ENCODE measurements around the gene PIK3R3. TPM values are rescaled to one million over a fixed set of nuclear protein-coding genes. Genes with fewer than 3 reads are reported as not detected.

Gene PIK3R3
- total RNA-seq, 1 donor from 2014 or later = 38.1 TPM

DNA sequence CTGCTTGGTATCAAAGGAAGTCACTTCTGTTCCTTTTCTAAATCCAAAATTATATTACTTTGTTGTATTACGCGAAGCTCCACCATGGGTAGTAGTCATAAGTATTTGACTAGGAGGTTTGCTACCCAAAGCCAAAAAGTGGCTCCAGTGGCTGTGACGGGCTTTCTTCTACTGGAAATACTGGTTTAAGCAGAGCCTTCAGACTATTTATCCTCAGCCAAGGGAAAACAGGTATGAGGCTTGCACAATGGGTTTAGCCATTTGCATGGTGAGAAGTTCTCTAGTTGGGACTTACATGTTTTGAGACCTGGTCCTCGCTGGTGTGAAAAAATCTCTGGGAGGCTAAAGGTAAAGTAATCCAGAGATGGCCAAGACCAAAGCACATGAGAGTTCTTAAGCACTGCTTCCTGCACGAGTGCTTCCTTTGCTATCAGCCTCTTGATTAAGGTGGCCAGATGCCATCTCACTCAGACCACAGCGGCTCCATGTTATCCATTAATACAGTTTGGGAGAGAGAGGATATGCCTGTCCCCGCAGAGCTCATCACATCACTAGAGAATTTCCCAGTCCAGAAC, 121.2 kb downstream of the PIK3R3 start:
- no peaks in the 10 kb centered on the region for H3K9me3 Mint-ChIP-seq (ENCODE audit: unreplicated experiment)
- no peak overlapping the region for H3K4me3 Mint-ChIP-seq (ENCODE audit: unreplicated experiment)
- H3K4me1 Mint-ChIP-seq (ENCODE audit: unreplicated experiment) = peaks cover 3% of the 10 kb centered on the region
- H3K27me3 Mint-ChIP-seq (ENCODE audit: unreplicated experiment) = no peaks in the 10 kb centered on the region
- peaks cover 24% of the 10 kb centered on the region for H3K36me3 Mint-ChIP-seq (ENCODE audit: low read depth, unreplicated experiment)
- H3K27ac Mint-ChIP-seq (ENCODE audit: unreplicated experiment) = no peak overlapping the region
- no peak for DNase-seq (ENCODE audit: low spot score)
- TF ChIP-seq, protein P1, sequence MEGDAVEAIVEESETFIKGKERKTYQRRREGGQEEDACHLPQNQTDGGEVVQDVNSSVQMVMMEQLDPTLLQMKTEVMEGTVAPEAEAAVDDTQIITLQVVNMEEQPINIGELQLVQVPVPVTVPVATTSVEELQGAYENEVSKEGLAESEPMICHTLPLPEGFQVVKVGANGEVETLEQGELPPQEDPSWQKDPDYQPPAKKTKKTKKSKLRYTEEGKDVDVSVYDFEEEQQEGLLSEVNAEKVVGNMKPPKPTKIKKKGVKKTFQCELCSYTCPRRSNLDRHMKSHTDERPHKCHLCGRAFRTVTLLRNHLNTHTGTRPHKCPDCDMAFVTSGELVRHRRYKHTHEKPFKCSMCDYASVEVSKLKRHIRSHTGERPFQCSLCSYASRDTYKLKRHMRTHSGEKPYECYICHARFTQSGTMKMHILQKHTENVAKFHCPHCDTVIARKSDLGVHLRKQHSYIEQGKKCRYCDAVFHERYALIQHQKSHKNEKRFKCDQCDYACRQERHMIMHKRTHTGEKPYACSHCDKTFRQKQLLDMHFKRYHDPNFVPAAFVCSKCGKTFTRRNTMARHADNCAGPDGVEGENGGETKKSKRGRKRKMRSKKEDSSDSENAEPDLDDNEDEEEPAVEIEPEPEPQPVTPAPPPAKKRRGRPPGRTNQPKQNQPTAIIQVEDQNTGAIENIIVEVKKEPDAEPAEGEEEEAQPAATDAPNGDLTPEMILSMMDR (IDR thresholded peaks at IDR 0.05; ENCODE audit: unreplicated experiment) = no peak

DNA sequence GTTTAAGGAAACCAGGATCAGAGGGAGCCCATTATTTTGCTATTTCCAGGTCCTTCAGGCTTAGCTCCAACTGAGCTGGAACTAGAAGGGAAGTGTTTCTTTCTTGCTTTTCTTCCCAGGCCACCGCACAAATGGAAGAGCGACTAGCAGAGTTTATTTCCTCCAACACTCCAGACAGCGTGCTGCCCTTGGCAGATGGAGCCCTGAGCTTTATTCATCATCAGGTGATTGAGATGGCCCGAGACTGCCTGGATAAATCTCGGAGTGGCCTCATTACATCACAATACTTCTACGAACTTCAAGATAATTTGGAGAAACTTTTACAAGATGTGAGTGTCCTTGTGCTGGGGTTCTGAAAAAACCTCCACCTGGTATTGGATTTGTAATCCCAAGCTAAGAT, 121.8 kb downstream of the PIK3R3 start:
- no peaks in the 10 kb centered on the region for H3K27me3 Mint-ChIP-seq (ENCODE audit: unreplicated experiment)
- no peak overlapping the region for H3K27ac Mint-ChIP-seq (ENCODE audit: unreplicated experiment)
- peaks cover 24% of the 10 kb centered on the region for H3K36me3 Mint-ChIP-seq (ENCODE audit: low read depth, unreplicated experiment)
- H3K4me1 Mint-ChIP-seq (ENCODE audit: unreplicated experiment) = peaks cover 3% of the 10 kb centered on the region
- no peak overlapping the region for H3K4me3 Mint-ChIP-seq (ENCODE audit: unreplicated experiment)
- no peaks in the 10 kb centered on the region for H3K9me3 Mint-ChIP-seq (ENCODE audit: unreplicated experiment)
- TF ChIP-seq, protein P1 (IDR thresholded peaks at IDR 0.05; ENCODE audit: unreplicated experiment) = no peak
- no peak for DNase-seq (ENCODE audit: low spot score)

DNA sequence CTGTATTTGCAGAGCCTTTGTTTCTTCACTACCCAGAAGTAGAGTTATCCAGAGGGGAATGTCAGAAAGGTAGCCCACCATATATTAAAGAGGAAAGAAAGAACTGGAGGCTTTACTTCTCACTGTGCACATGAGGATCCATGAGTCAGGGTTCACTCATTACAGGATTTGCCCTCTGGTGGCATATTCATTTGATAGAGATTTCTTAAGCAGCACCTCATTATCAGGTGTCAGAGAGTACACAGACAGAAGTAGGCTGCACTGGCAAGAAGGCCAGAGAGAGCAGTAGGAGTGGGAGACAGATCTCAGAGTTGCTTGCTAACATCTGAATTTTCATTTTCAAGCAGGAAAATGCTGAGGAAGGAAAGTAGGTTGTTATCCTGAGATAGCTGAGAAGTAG, 123.8 kb downstream of the PIK3R3 start:
- no peak overlapping the region for H3K27ac Mint-ChIP-seq (ENCODE audit: unreplicated experiment)
- peaks cover 3% of the 10 kb centered on the region for H3K4me1 Mint-ChIP-seq (ENCODE audit: unreplicated experiment)
- TF ChIP-seq, protein P1 (IDR thresholded peaks at IDR 0.05; ENCODE audit: unreplicated experiment) = no peak
- DNase-seq (ENCODE audit: low spot score) = no peak
- H3K36me3 Mint-ChIP-seq (ENCODE audit: low read depth, unreplicated experiment) = peaks cover 20% of the 10 kb centered on the region
- H3K27me3 Mint-ChIP-seq (ENCODE audit: unreplicated experiment) = no peaks in the 10 kb centered on the region
- no peak overlapping the region for H3K4me3 Mint-ChIP-seq (ENCODE audit: unreplicated experiment)
- H3K9me3 Mint-ChIP-seq (ENCODE audit: unreplicated experiment) = no peaks in the 10 kb centered on the region

- no peak overlapping the region for H3K27ac Mint-ChIP-seq (ENCODE audit: unreplicated experiment)
- H3K9me3 Mint-ChIP-seq (ENCODE audit: unreplicated experiment) = no peaks in the 10 kb centered on the region
- H3K4me1 Mint-ChIP-seq (ENCODE audit: unreplicated experiment) = peaks cover 23% of the 10 kb centered on the region
- no peak for DNase-seq (ENCODE audit: low spot score)
- H3K4me3 Mint-ChIP-seq (ENCODE audit: unreplicated experiment) = no peak overlapping the region
- H3K27me3 Mint-ChIP-seq (ENCODE audit: unreplicated experiment) = no peaks in the 10 kb centered on the region
- TF ChIP-seq, protein P1 (IDR thresholded peaks at IDR 0.05; ENCODE audit: unreplicated experiment) = no peak
- H3K36me3 Mint-ChIP-seq (ENCODE audit: low read depth, unreplicated experiment) = peaks cover 15% of the 10 kb centered on the region
These were observed 126.8 kb downstream of the PIK3R3 start for GRCh38 chr1:46005594-46005993.

DNA sequence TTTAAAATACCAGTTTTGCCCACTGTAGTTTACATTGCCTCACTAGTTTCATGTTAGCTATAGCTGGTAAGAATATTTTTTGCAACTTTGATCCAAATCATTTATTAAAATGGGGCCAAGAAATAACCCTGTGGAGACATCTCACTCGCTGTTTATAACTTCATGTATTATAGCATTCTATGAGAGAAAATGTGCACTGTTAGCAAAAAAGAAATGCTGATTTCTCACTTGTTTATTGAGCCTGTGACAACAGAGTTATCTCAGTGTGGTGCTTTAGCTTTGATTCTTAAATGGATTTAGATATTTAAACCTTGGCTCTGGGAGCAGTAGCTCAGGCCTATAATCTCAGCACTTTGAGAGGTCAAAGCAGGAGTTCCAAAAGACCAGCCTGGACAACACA, 127.9 kb downstream of the PIK3R3 start:
- peaks cover 15% of the 10 kb centered on the region for H3K36me3 Mint-ChIP-seq (ENCODE audit: low read depth, unreplicated experiment)
- peak overlapping the region; percentile 25 for H3K27ac Mint-ChIP-seq (ENCODE audit: unreplicated experiment)

More for the DNA sequence above, 127.9 kb downstream of the PIK3R3 start:
- H3K9me3 Mint-ChIP-seq (ENCODE audit: unreplicated experiment) = no peaks in the 10 kb centered on the region
- no peak overlapping the region for H3K4me3 Mint-ChIP-seq (ENCODE audit: unreplicated experiment)
- H3K27me3 Mint-ChIP-seq (ENCODE audit: unreplicated experiment) = no peaks in the 10 kb centered on the region
- DNase-seq (ENCODE audit: low spot score) = no peak
- H3K4me1 Mint-ChIP-seq (ENCODE audit: unreplicated experiment) = peaks cover 28% of the 10 kb centered on the region
- TF ChIP-seq, protein P1 (IDR thresholded peaks at IDR 0.05; ENCODE audit: unreplicated experiment) = no peak

Measured in endothelial cell (in vitro differentiated cells).